ENCODE data around the gene USF3. TPM values are rescaled to one million over a fixed set of nuclear protein-coding genes. Genes with fewer than 3 reads are reported as not detected.

The USF3 gene
- polyA plus RNA-seq, 2 of the 4 experiments (the other 2 are of a cell fraction), result 1.9 to 11.3 TPM

- TF ChIP-seq SMC3 (IDR thresholded peaks at IDR 0.05) (no peak), ZNF302 (CRISPR knock-in tag; IDR thresholded peaks at IDR 0.05) (no peak), JUNB (IDR thresholded peaks at IDR 0.05) (no peak), RFX5 (IDR thresholded peaks at IDR 0.05) (no peak), HOXB5 (CRISPR knock-in tag; IDR thresholded peaks at IDR 0.05) (no peak), CBX2 (IDR thresholded peaks at IDR 0.05; ENCODE audit: borderline replicate concordance, low read depth) (no peak), HOXB13 (CRISPR knock-in tag; IDR thresholded peaks at IDR 0.05; ENCODE audit: low read depth) (no peak), ZC3H11A (IDR thresholded peaks at IDR 0.05) (no peak), HDAC2 (IDR thresholded peaks at IDR 0.05) (no peak)
- TF ChIP-seq, protein P1, sequence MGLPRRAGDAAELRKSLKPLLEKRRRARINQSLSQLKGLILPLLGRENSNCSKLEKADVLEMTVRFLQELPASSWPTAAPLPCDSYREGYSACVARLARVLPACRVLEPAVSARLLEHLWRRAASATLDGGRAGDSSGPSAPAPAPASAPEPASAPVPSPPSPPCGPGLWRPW (IDR thresholded peaks at IDR 0.05), result no peak
Observed at GRCh38 chr3:113668015-113668414, 28.4 kb downstream of the USF3 start (continued).

DNA sequence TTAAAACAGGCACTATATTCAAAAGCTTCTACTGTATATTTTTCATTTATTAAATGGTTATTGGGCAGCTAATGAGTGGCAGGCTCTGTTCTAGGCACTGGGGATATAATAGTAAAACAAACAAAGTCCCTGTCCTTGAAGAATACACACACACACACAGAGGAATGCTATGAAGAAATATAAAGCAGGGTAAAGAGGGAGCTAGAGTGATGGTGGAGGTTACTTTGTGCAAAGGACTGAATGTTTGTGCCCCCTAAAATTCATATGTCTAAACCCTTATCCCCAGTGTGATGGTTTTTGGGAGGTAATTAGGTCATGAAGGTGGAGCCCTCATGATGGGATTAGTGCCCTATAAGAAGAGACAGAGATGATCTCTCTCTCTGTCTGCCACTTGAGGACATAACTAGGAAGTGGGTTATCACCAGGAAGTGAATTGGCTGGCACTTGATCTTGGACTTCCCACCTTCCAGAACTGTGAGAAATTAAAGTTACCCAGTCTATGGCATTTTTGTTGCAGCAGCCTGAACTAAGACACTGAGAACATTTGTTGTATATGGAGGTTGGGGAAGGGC, 31.8 kb downstream of the USF3 start:
- DNase-seq (ENCODE audit: low read depth in 1 of 2, low spot score in 1 of 2), result no peak
- no peak for ATAC-seq
- no peaks in the 10 kb centered on the region for H3K9me3 ChIP-seq
- TF ChIP-seq HMGXB4 (CRISPR knock-in tag; IDR thresholded peaks at IDR 0.05; ENCODE audit: borderline replicate concordance) (no peak), HOXB13 (CRISPR knock-in tag; IDR thresholded peaks at IDR 0.05; ENCODE audit: low read depth) (no peak), NFE2L2 (conservative IDR thresholded peaks at IDR 0.05; ENCODE audit: low read length) (no peak), E2F6 (IDR thresholded peaks at IDR 0.05; ENCODE audit: borderline replicate concordance, low read depth) (no peak), ZFP36 (IDR thresholded peaks at IDR 0.05; ENCODE audit: borderline replicate concordance, partially characterized antibody) (no peak), KDM5A (IDR thresholded peaks at IDR 0.05) (no peak), CTCF (IDR thresholded peaks at IDR 0.05) (no peak), USF2 (IDR thresholded peaks at IDR 0.05) (no peak), EHMT2 (IDR thresholded peaks at IDR 0.05; ENCODE audit: low read depth) (no peak), ZSCAN20 (CRISPR knock-in tag; IDR thresholded peaks at IDR 0.05) (no peak), CBX2 (IDR thresholded peaks at IDR 0.05; ENCODE audit: borderline replicate concordance, low read depth) (no peak), BHLHE40 (IDR thresholded peaks at IDR 0.05; ENCODE audit: low read depth, low read length) (no peak), NPAS2 (CRISPR knock-in tag; IDR thresholded peaks at IDR 0.05; ENCODE audit: borderline replicate concordance) (no peak), MAX (IDR thresholded peaks at IDR 0.05) (no peak), SREBF2 (IDR thresholded peaks at IDR 0.05) (no peak)
- TF ChIP-seq, protein P1 (IDR thresholded peaks at IDR 0.05), result no peak
- TF ChIP-seq, protein P2, sequence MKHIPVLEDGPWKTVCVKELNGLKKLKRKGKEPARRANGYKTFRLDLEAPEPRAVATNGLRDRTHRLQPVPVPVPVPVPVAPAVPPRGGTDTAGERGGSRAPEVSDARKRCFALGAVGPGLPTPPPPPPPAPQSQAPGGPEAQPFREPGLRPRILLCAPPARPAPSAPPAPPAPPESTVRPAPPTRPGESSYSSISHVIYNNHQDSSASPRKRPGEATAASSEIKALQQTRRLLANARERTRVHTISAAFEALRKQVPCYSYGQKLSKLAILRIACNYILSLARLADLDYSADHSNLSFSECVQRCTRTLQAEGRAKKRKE (CRISPR knock-in tag; IDR thresholded peaks at IDR 0.05; ENCODE audit: low read depth), result no peak
- TF ChIP-seq, protein P3, sequence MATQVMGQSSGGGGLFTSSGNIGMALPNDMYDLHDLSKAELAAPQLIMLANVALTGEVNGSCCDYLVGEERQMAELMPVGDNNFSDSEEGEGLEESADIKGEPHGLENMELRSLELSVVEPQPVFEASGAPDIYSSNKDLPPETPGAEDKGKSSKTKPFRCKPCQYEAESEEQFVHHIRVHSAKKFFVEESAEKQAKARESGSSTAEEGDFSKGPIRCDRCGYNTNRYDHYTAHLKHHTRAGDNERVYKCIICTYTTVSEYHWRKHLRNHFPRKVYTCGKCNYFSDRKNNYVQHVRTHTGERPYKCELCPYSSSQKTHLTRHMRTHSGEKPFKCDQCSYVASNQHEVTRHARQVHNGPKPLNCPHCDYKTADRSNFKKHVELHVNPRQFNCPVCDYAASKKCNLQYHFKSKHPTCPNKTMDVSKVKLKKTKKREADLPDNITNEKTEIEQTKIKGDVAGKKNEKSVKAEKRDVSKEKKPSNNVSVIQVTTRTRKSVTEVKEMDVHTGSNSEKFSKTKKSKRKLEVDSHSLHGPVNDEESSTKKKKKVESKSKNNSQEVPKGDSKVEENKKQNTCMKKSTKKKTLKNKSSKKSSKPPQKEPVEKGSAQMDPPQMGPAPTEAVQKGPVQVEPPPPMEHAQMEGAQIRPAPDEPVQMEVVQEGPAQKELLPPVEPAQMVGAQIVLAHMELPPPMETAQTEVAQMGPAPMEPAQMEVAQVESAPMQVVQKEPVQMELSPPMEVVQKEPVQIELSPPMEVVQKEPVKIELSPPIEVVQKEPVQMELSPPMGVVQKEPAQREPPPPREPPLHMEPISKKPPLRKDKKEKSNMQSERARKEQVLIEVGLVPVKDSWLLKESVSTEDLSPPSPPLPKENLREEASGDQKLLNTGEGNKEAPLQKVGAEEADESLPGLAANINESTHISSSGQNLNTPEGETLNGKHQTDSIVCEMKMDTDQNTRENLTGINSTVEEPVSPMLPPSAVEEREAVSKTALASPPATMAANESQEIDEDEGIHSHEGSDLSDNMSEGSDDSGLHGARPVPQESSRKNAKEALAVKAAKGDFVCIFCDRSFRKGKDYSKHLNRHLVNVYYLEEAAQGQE (IDR thresholded peaks at IDR 0.05), result no peak
- FAIRE-seq, result peak; percentile 43
- peaks cover 10% of the 10 kb centered on the region; the same call in 2 of the 3 replicates for H3K4me1 ChIP-seq
- CTCF ChIA-PET, result interaction anchor here (0.6 to 1.2 kb wide), 2 partner anchors 13 to 18 kb away, joined by 3 read pairs; no protein-coding TSS in a partner anchor
- H3K4me3 ChIP-seq, result no peak overlapping the region
- no peak overlapping the region for H3K27ac ChIP-seq
- POLR2A ChIA-PET, result no interaction called here
- H3K4me2 ChIP-seq, result no peak overlapping the region
